ENCODE results near the gene SMARCAL1. TPM values are rescaled to one million over a fixed set of nuclear protein-coding genes. Genes with fewer than 3 reads are reported as not detected.

Gene SMARCAL1
- total RNA-seq, 1 experiment from 2014 or later, result 20.9 TPM

DNA sequence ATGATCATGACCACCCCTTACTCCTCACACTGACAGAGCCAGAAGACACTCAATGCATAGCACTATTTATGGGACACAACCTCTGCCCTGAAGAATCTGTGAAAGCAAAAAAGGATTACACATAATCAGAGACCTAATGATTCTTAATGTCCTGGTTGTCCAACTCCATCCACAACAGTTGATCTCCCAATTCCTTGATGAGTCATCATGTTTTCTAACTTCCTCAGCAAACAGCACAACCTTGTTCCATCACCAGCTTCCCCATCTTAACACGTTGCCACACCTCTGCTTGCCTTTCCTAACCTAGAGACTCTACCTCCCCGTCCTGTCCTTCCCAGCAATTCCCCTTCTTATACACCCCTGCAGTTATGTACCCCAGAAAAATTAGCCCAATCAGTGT, 26.8 kb upstream of the SMARCAL1 start (continued):
- no peak for TF ChIP-seq ZNF512 (CRISPR knock-in tag; IDR thresholded peaks at IDR 0.05; ENCODE audit: borderline replicate concordance)

- ATAC-seq (no peak), DNase-seq (ENCODE audit: low spot score) (no peak)
- CTCF ChIA-PET, result no interaction called here
These were observed 25.0 kb upstream of the SMARCAL1 start for GRCh38 chr2:216387262-216387661.

DNA sequence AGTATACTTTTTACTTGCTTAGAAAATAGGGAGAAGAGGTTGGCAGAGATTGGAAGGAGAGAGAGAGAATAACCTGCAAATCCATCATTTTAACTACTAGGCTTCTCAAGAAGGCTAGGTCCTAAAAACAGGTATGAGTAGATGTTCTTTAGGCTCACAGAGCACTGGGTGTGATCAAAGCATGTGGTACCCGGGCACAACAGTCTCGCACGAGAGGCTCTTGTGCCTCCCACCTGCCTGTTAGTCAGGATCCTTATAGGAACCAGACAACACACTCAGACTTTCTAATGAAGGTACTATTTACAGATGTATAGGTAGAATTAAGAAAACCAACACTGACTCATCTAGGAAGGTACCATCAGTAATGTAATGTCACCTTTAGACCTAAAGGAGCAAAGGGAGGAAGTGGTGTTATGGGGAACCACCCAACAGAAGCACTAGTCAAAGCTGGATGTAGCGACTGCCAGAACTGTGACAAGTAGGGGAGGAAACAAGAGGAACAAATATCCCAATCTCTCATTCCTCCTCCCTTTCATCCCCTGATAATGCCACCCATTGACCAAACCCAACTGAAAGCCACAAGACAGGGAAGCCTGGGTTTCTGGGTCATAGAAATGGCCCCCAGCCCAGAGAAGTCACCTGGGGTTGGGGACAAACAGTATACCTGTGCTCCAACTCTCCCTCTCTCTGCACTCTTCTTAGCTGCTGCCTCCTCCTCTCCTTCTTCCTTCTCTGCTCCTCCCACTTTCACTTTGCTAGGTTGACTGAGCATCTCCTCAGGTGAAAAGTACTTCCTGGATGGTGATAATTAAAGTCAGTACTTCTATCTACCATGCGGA, 24.0 kb upstream of the SMARCAL1 start:
- peaks cover 6% of the 10 kb centered on the region for H3K9me3 Mint-ChIP-seq
- peaks cover 16% of the 10 kb centered on the region for H3K4me1 Mint-ChIP-seq
- ChIA-PET POLR2A (no interaction called here), CTCF (no interaction called here)
- H3K27me3 Mint-ChIP-seq (ENCODE audit: low read depth), result no peaks in the 10 kb centered on the region; the same call in 1 of the 2 replicates
- no peaks in the 10 kb centered on the region for H3K36me3 Mint-ChIP-seq
- ATAC-seq (no peak), DNase-seq (ENCODE audit: low spot score) (no peak)
- no peak overlapping the region for H3K4me3 Mint-ChIP-seq
- TF ChIP-seq SP1 (CRISPR knock-in tag; conservative IDR thresholded peaks at IDR 0.05) (no peak), ESRRA (CRISPR knock-in tag; IDR thresholded peaks at IDR 0.05; ENCODE audit: borderline replicate concordance) (no peak), OVOL2 (CRISPR knock-in tag; IDR thresholded peaks at IDR 0.05; ENCODE audit: borderline replicate concordance) (no peak), JUN (CRISPR knock-in tag; IDR thresholded peaks at IDR 0.05) (no peak), SOX15 (CRISPR knock-in tag; IDR thresholded peaks at IDR 0.05) (no peak), ZNF219 (CRISPR knock-in tag; IDR thresholded peaks at IDR 0.05; ENCODE audit: borderline replicate concordance) (no peak), ZNF121 (CRISPR knock-in tag; IDR thresholded peaks at IDR 0.05) (no peak), USF1 (CRISPR knock-in tag; IDR thresholded peaks at IDR 0.05) (no peak)
- TF ChIP-seq, protein P1, sequence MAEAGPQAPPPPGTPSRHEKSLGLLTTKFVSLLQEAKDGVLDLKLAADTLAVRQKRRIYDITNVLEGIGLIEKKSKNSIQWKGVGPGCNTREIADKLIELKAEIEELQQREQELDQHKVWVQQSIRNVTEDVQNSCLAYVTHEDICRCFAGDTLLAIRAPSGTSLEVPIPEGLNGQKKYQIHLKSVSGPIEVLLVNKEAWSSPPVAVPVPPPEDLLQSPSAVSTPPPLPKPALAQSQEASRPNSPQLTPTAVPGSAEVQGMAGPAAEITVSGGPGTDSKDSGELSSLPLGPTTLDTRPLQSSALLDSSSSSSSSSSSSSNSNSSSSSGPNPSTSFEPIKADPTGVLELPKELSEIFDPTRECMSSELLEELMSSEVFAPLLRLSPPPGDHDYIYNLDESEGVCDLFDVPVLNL (CRISPR knock-in tag; IDR thresholded peaks at IDR 0.05; ENCODE audit: borderline replicate concordance, low read depth), result no peak
- TF ChIP-seq, protein P2, sequence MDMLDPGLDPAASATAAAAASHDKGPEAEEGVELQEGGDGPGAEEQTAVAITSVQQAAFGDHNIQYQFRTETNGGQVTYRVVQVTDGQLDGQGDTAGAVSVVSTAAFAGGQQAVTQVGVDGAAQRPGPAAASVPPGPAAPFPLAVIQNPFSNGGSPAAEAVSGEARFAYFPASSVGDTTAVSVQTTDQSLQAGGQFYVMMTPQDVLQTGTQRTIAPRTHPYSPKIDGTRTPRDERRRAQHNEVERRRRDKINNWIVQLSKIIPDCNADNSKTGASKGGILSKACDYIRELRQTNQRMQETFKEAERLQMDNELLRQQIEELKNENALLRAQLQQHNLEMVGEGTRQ (CRISPR knock-in tag; IDR thresholded peaks at IDR 0.05), result no peak
- TF ChIP-seq, protein P3, sequence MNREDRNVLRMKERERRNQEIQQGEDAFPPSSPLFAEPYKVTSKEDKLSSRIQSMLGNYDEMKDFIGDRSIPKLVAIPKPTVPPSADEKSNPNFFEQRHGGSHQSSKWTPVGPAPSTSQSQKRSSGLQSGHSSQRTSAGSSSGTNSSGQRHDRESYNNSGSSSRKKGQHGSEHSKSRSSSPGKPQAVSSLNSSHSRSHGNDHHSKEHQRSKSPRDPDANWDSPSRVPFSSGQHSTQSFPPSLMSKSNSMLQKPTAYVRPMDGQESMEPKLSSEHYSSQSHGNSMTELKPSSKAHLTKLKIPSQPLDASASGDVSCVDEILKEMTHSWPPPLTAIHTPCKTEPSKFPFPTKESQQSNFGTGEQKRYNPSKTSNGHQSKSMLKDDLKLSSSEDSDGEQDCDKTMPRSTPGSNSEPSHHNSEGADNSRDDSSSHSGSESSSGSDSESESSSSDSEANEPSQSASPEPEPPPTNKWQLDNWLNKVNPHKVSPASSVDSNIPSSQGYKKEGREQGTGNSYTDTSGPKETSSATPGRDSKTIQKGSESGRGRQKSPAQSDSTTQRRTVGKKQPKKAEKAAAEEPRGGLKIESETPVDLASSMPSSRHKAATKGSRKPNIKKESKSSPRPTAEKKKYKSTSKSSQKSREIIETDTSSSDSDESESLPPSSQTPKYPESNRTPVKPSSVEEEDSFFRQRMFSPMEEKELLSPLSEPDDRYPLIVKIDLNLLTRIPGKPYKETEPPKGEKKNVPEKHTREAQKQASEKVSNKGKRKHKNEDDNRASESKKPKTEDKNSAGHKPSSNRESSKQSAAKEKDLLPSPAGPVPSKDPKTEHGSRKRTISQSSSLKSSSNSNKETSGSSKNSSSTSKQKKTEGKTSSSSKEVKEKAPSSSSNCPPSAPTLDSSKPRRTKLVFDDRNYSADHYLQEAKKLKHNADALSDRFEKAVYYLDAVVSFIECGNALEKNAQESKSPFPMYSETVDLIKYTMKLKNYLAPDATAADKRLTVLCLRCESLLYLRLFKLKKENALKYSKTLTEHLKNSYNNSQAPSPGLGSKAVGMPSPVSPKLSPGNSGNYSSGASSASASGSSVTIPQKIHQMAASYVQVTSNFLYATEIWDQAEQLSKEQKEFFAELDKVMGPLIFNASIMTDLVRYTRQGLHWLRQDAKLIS (CRISPR knock-in tag; IDR thresholded peaks at IDR 0.05; ENCODE audit: borderline replicate concordance), result no peak
- H3K27ac Mint-ChIP-seq, result no peak overlapping the region

More at GRCh38 chr2:216387262-216387661, 25.0 kb upstream of the SMARCAL1 start:
- Mint-ChIP-seq H3K4me3 (no peak overlapping the region), H3K27me3 (ENCODE audit: low read depth) (no peaks in the 10 kb centered on the region; the same call in 1 of the 2 replicates), H3K4me1 (peaks cover 14% of the 10 kb centered on the region), H3K9me3 (peaks cover 6% of the 10 kb centered on the region), H3K27ac (no peak overlapping the region), H3K36me3 (no peaks in the 10 kb centered on the region)
- POLR2A ChIA-PET, result no interaction called here
- TF ChIP-seq MLX (CRISPR knock-in tag; IDR thresholded peaks at IDR 0.05), result no peak
- TF ChIP-seq ZNF121 (CRISPR knock-in tag; IDR thresholded peaks at IDR 0.05), result no peak
- TF ChIP-seq, protein P4, sequence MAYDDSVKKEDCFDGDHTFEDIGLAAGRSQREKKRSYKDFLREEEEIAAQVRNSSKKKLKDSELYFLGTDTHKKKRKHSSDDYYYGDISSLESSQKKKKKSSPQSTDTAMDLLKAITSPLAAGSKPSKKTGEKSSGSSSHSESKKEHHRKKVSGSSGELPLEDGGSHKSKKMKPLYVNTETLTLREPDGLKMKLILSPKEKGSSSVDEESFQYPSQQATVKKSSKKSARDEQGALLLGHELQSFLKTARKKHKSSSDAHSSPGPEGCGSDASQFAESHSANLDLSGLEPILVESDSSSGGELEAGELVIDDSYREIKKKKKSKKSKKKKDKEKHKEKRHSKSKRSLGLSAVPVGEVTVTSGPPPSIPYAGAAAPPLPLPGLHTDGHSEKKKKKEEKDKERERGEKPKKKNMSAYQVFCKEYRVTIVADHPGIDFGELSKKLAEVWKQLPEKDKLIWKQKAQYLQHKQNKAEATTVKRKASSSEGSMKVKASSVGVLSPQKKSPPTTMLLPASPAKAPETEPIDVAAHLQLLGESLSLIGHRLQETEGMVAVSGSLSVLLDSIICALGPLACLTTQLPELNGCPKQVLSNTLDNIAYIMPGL (CRISPR knock-in tag; IDR thresholded peaks at IDR 0.05), result no peak
- TF ChIP-seq SMAD4 (CRISPR knock-in tag; IDR thresholded peaks at IDR 0.05), result no peak
- TF ChIP-seq ZBTB21 (CRISPR knock-in tag; IDR thresholded peaks at IDR 0.05; ENCODE audit: borderline replicate concordance), result no peak
- no peak for TF ChIP-seq ZNF396 (CRISPR knock-in tag; IDR thresholded peaks at IDR 0.05; ENCODE audit: borderline replicate concordance)
- TF ChIP-seq ESRRA (CRISPR knock-in tag; IDR thresholded peaks at IDR 0.05; ENCODE audit: borderline replicate concordance), result no peak
